Glutamatergic neuron (in vitro differentiated cells): Measurements from ENCODE around the gene ANKDD1B. TPM values are rescaled to one million over a fixed set of nuclear protein-coding genes. Genes with fewer than 3 reads are reported as not detected.
A peak's percentile ranks its signal among the peaks of the same experiment; 100 is the strongest.

Source experiments
- DNase-seq: peaks from one replicate; pipeline ENCODE4 v3.0.0; 2022
- H3K27ac Mint-ChIP-seq: one replicate; pipeline ENCODE4 v1.8.0; 2020; ENCODE audit warnings: mild to moderate bottlenecking, mixed read lengths, inconsistent platforms; ENCODE audit not compliant: unreplicated experiment
- H3K27me3 Mint-ChIP-seq: one replicate; pipeline ENCODE4 v1.8.0; 2020; ENCODE audit warnings: mild to moderate bottlenecking, moderate library complexity, mixed read lengths, inconsistent platforms; ENCODE audit not compliant: unreplicated experiment
- H3K36me3 Mint-ChIP-seq: one replicate; pipeline ENCODE4 v1.8.0; 2020; ENCODE audit warnings: mild to moderate bottlenecking, mixed read lengths, inconsistent platforms; ENCODE audit not compliant: unreplicated experiment
- H3K4me1 Mint-ChIP-seq: one replicate; pipeline ENCODE4 v1.8.0; 2020; ENCODE audit warnings: mild to moderate bottlenecking, low read depth, mixed read lengths, inconsistent platforms; ENCODE audit not compliant: unreplicated experiment
- H3K4me3 Mint-ChIP-seq: one replicate; pipeline ENCODE4 v1.8.0; 2020; ENCODE audit warnings: mild to moderate bottlenecking, mixed read lengths, inconsistent platforms; ENCODE audit not compliant: unreplicated experiment
- H3K9me3 Mint-ChIP-seq: one replicate; pipeline ENCODE4 v1.8.0; 2020; ENCODE audit warnings: mild to moderate bottlenecking, moderate library complexity, mixed read lengths, inconsistent platforms; ENCODE audit not compliant: unreplicated experiment
- CTCF ChIP-seq: fragments of 200-600 bp; sonication (generic); IDR thresholded peaks from one replicate; pipeline ENCODE4 v1.5.0; 2021; ENCODE audit not compliant: partially characterized antibody, unreplicated experiment
- total RNA-seq: library from RNA; stranded (reverse); fragmentation: NEBNext Ultra II Directional; extraction: Animal tissue kit (Norgen Biotek cat#: 25700); gene quantifications from one replicate; pipeline ENCODE4 v1.2.1, GENCODE V29; 2021; ENCODE audit not compliant: unreplicated experiment

Gene ANKDD1B
- total RNA-seq, 1 donor from 2014 or later: 2.3 TPM

- DNase-seq: no peak
- peak overlapping the region; percentile 45 for H3K27ac Mint-ChIP-seq
- no peaks in the 10 kb centered on the region for H3K9me3 Mint-ChIP-seq
- peaks cover 25% of the 10 kb centered on the region for H3K4me1 Mint-ChIP-seq
- no peak overlapping the region for H3K4me3 Mint-ChIP-seq
- H3K27me3 Mint-ChIP-seq: no peaks in the 10 kb centered on the region
- H3K36me3 Mint-ChIP-seq: no peaks in the 10 kb centered on the region
- no peak for TF ChIP-seq CTCF
Observed at GRCh38 chr5:75616371-75616881, 5.2 kb downstream of the ANKDD1B start.

GRCh38 chr5:75616971-75617621 lies 5.8 kb downstream of the ANKDD1B start:
- Mint-ChIP-seq H3K4me1 (peaks cover 25% of the 10 kb centered on the region), H3K36me3 (no peaks in the 10 kb centered on the region), H3K27ac (peak overlapping the region; percentile 9), H3K4me3 (no peak overlapping the region), H3K27me3 (no peaks in the 10 kb centered on the region), H3K9me3 (no peaks in the 10 kb centered on the region)
- no peak for TF ChIP-seq CTCF
- DNase-seq: no peak

GRCh38 chr5:75617736-75618352 lies 6.6 kb downstream of the ANKDD1B start:
- DNase-seq: no peak
- H3K4me1 Mint-ChIP-seq: peaks cover 20% of the 10 kb centered on the region
- no peaks in the 10 kb centered on the region for H3K27me3 Mint-ChIP-seq
- H3K36me3 Mint-ChIP-seq: no peaks in the 10 kb centered on the region
- TF ChIP-seq CTCF: no peak
- peak overlapping the region; percentile 44 for H3K27ac Mint-ChIP-seq
- H3K9me3 Mint-ChIP-seq: no peaks in the 10 kb centered on the region
- no peak overlapping the region for H3K4me3 Mint-ChIP-seq

- no peaks in the 10 kb centered on the region for H3K9me3 Mint-ChIP-seq
- no peak overlapping the region for H3K4me3 Mint-ChIP-seq
- DNase-seq: no peak
- peaks cover 20% of the 10 kb centered on the region for H3K4me1 Mint-ChIP-seq
- no peaks in the 10 kb centered on the region for H3K36me3 Mint-ChIP-seq
- H3K27ac Mint-ChIP-seq: no peak overlapping the region
- H3K27me3 Mint-ChIP-seq: no peaks in the 10 kb centered on the region
- TF ChIP-seq CTCF: no peak
Observed at GRCh38 chr5:75620184-75620959, 9.1 kb downstream of the ANKDD1B start.
